Measurements from ENCODE around the gene HECTD4. TPM values are rescaled to one million over a fixed set of nuclear protein-coding genes. Genes with fewer than 3 reads are reported as not detected.

The HECTD4 gene
- total and polyA plus RNA-seq, 2 of the 4 experiments (the other 2 are of a cell fraction), result 12.9 to 13.0 TPM

GRCh38 chr12:112188130-112188830 lies 194.0 kb downstream of the HECTD4 start:
- no peak for ATAC-seq (ENCODE audit: low read depth)
- no peak overlapping the region for H3K14ac ChIP-seq (replicated peaks; ENCODE audit: low read depth, low read length)
- H4K8ac ChIP-seq (ENCODE audit: low read depth in 2 of 2, low read length in 2 of 2), result no peak overlapping the region
- H3K4me3 ChIP-seq (ENCODE audit: insufficient read depth, low read depth, low read length), result no peak overlapping the region
- 100% methylated on average over 1 of the region's 9 CpGs; no CpG with 5 or more reads in 1 of the 2 experiments for WGBS, 2 experiments (ENCODE audit: extremely low coverage in 2 of 2, insufficient read length in 1 of 2)
- no peak overlapping the region for H2BK120ac ChIP-seq (ENCODE audit: low read depth, low read length)
- dilution Hi-C loops (cut with HindIII; ENCODE audit: low sequenced_read_pairs, unreplicated experiment) (no loop called here), in situ Hi-C loops (cut with MboI; ENCODE audit: low sequenced_read_pairs) (no loop called here), intact Hi-C loops (cut with micrococcal nuclease) (no loop called here)
- peaks cover 37% of the 10 kb centered on the region for H3K36me3 ChIP-seq (ENCODE audit: control insufficient read depth, insufficient read depth, low read length)
- peaks cover 12% of the 10 kb centered on the region; the same call in 1 of the 2 replicates for H4K20me1 ChIP-seq (ENCODE audit: insufficient read depth, low read length)
- H2BK20ac ChIP-seq (ENCODE audit: low read depth, low read length), result no peak overlapping the region
- no peaks in the 10 kb centered on the region for H3K9me3 ChIP-seq (ENCODE audit: control insufficient read depth, insufficient read depth, low read length)
- H4K91ac ChIP-seq (ENCODE audit: insufficient read depth, low read depth, low read length), result no peak overlapping the region
- H3K18ac ChIP-seq (ENCODE audit: low read depth, low read length), result no peak overlapping the region
- H3K4me2 ChIP-seq (ENCODE audit: low read depth, low read length), result no peak overlapping the region
- H3K9ac ChIP-seq (ENCODE audit: low read depth, low read length), result no peak overlapping the region
- H3K79me1 ChIP-seq (ENCODE audit: low read depth in 1 of 2, low read length in 2 of 2), result peaks cover 0 to 10% of the 10 kb centered on the region in 2 experiments; a peak in 2 of 4 replicates
- no peak overlapping the region for H3K27ac ChIP-seq (ENCODE audit: insufficient read depth, low read length)
- H2AK9ac ChIP-seq (replicated peaks; ENCODE audit: low read depth, low read length, poor library complexity), result no peak overlapping the region
- no peak overlapping the region for H4K5ac ChIP-seq (ENCODE audit: low read depth, low read length)
- no peak overlapping the region for H2AK5ac ChIP-seq (ENCODE audit: low read depth, low read length)
- TF ChIP-seq MAZ (IDR thresholded peaks at IDR 0.05; ENCODE audit: borderline replicate concordance, low read depth, low read length) (no peak), MAFK (IDR thresholded peaks at IDR 0.05; ENCODE audit: low read depth, low read length) (peak; percentile 80), RCOR1 (IDR thresholded peaks at IDR 0.05; ENCODE audit: insufficient replicate concordance, low read length) (no peak)
- ChIA-PET CTCF (no interaction called here), POLR2A (ENCODE audit: unreplicated experiment) (no interaction called here)
- no TSS peak for BruUV-seq (replicated peaks)
- H3K23ac ChIP-seq (ENCODE audit: low read depth, low read length), result no peak overlapping the region
- H3K56ac ChIP-seq (ENCODE audit: extremely low read depth, insufficient read depth, low read length), result no peak overlapping the region
- H3K9me1 ChIP-seq (ENCODE audit: insufficient read depth, low read length), result peaks cover 17% of the 10 kb centered on the region
- no peaks in the 10 kb centered on the region for H3K27me3 ChIP-seq (ENCODE audit: control insufficient read depth, insufficient read depth, low read length)
- no peak overlapping the region for H3K4ac ChIP-seq (ENCODE audit: low read depth, low read length)
- no peak overlapping the region for H2BK5ac ChIP-seq (ENCODE audit: low read depth, low read length, poor library complexity, severe bottlenecking)
- H3K4me1 ChIP-seq (ENCODE audit: control insufficient read depth, insufficient read depth, low read length), result peaks cover 17% of the 10 kb centered on the region
- H2AFZ ChIP-seq (replicated peaks; ENCODE audit: low read length, poor library complexity), result no peak overlapping the region
- no peak overlapping the region for H2BK15ac ChIP-seq (ENCODE audit: low read depth, low read length)
- DNase-seq, result no peak

Measured in IMR-90 (cell line).